ENCODE data around the gene SNRPA1. TPM values are rescaled to one million over a fixed set of nuclear protein-coding genes. Genes with fewer than 3 reads are reported as not detected.
A peak's percentile ranks its signal among the peaks of the same experiment; 100 is the strongest.

SNRPA1 gene
- total RNA-seq, 2 donors from 2014 or later, result 26.7 to 36.7 TPM

- DNase-seq, result peak; percentile 55
These were observed 43.9 kb downstream of the SNRPA1 start for GRCh38 chr15:101250873-101251829.

GRCh38 chr15:101250341-101250831 is 44.7 kb downstream of the SNRPA1 start:
- intact Hi-C loops (cut with DNase I), result loop anchor here in 1 of 2 donors (5.0 kb wide), 1 partner anchor 63 kb away; no protein-coding TSS in a partner anchor

More at GRCh38 chr15:101250873-101251829, 43.9 kb downstream of the SNRPA1 start:
- intact Hi-C loops (cut with DNase I), result loop anchor here in 1 of 2 donors (5.0 kb wide), 1 partner anchor 64 kb away; no protein-coding TSS in a partner anchor
- peak; percentile 36 to 58 for ATAC-seq

GRCh38 chr15:101248274-101248673 is 46.8 kb downstream of the SNRPA1 start:
- intact Hi-C loops (cut with DNase I), result loop anchor here in 1 of 2 donors (10.0 kb wide), 1 partner anchor 83 kb away; no protein-coding TSS in a partner anchor
- ATAC-seq, result no peak
- no peak for DNase-seq

More at GRCh38 chr15:101250341-101250831, 44.7 kb downstream of the SNRPA1 start:
- DNase-seq, result no peak
- peak in 1 of 2 donors; percentile 8 for ATAC-seq

- ATAC-seq (no peak), DNase-seq (no peak)
- intact Hi-C loops (cut with DNase I), result loop anchor here in 1 of 2 donors (10.0 kb wide), 1 partner anchor 82 kb away; no protein-coding TSS in a partner anchor
These were observed 48.0 kb downstream of the SNRPA1 start for GRCh38 chr15:101246824-101247745.

GRCh38 chr15:101246391-101246790 is 48.7 kb downstream of the SNRPA1 start:
- DNase-seq (no peak), ATAC-seq (no peak)
- intact Hi-C loops (cut with DNase I), result loop anchor here in 1 of 2 donors (10.0 kb wide), 1 partner anchor 82 kb away; no protein-coding TSS in a partner anchor

GRCh38 chr15:101244889-101245668 is 50.0 kb downstream of the SNRPA1 start:
- no peak for ATAC-seq
- intact Hi-C loops (cut with DNase I), result loop anchor here in 1 of 2 donors (10.0 kb wide), 1 partner anchor 80 kb away; no protein-coding TSS in a partner anchor
- no peak for DNase-seq

GRCh38 chr15:101244036-101244781 is 50.8 kb downstream of the SNRPA1 start:
- DNase-seq (no peak), ATAC-seq (no peak)
- intact Hi-C loops (cut with DNase I), result loop anchor here in 1 of 2 donors (10.0 kb wide), 1 partner anchor 79 kb away; no protein-coding TSS in a partner anchor

GRCh38 chr15:101243420-101243819 is 51.6 kb downstream of the SNRPA1 start:
- intact Hi-C loops (cut with DNase I), result loop anchor here in 1 of 2 donors (10.0 kb wide), 1 partner anchor 79 kb away; no protein-coding TSS in a partner anchor
- no peak for DNase-seq
- ATAC-seq, result no peak

GRCh38 chr15:101242999-101243336 is 52.1 kb downstream of the SNRPA1 start:
- peak in 1 of 2 donors; percentile 7 for ATAC-seq
- intact Hi-C loops (cut with DNase I), result loop anchor here in 1 of 2 donors (10.0 kb wide), 1 partner anchor 78 kb away; no protein-coding TSS in a partner anchor

GRCh38 chr15:101242160-101242998 is 52.7 kb downstream of the SNRPA1 start:
- intact Hi-C loops (cut with DNase I), result loop anchor here in 1 of 2 donors (10.0 kb wide), 1 partner anchor 78 kb away; no protein-coding TSS in a partner anchor
- DNase-seq, result no peak
- ATAC-seq, result peak; percentile 44 to 48

More at GRCh38 chr15:101242999-101243336, 52.1 kb downstream of the SNRPA1 start:
- no peak for DNase-seq

GRCh38 chr15:101240358-101240757 is 54.7 kb downstream of the SNRPA1 start:
- DNase-seq, result no peak
- intact Hi-C loops (cut with DNase I), result loop anchor here in 1 of 2 donors (10.0 kb wide), 1 partner anchor 76 kb away; no protein-coding TSS in a partner anchor
- ATAC-seq, result peak; percentile 31 to 85

GRCh38 chr15:101239724-101240136 is 55.3 kb downstream of the SNRPA1 start:
- intact Hi-C loops (cut with DNase I), result loop anchor here in 1 of 2 donors (10.0 kb wide), 1 partner anchor 75 kb away; no protein-coding TSS in a partner anchor
- DNase-seq, result no peak
- ATAC-seq, result no peak

- intact Hi-C loops (cut with DNase I), result no loop called here
- DNase-seq, result no peak
- peak in 1 of 2 donors; percentile 8 for ATAC-seq
These were observed 57.8 kb downstream of the SNRPA1 start for GRCh38 chr15:101237251-101237650.

GRCh38 chr15:101233651-101234280 is 61.3 kb downstream of the SNRPA1 start:
- no peak for ATAC-seq
- no peak for DNase-seq
- intact Hi-C loops (cut with DNase I), result no loop called here

- DNase-seq (no peak), ATAC-seq (peak; percentile 80 to 88)
- intact Hi-C loops (cut with DNase I), result no loop called here
These were observed 62.4 kb downstream of the SNRPA1 start for GRCh38 chr15:101232677-101233076.

Measured in left cardiac atrium (tissue), 4 donors.